Progenitor cell of endocrine pancreas (in vitro differentiated cells): ENCODE data around the gene ZNF385B. TPM values are rescaled to one million over a fixed set of nuclear protein-coding genes. Genes with fewer than 3 reads are reported as not detected.
A peak's percentile ranks its signal among the peaks of the same experiment; 100 is the strongest.

Experiments used
- DNase-seq: peaks from one replicate; pipeline ENCODE4 v3.0.0; 2021; ENCODE audit warnings: low spot score; ENCODE audit not compliant: unreplicated experiment
- H3K27ac Mint-ChIP-seq: 2 replicates; pipeline ENCODE4 v1.8.0; 2021; ENCODE audit warnings: mild to moderate bottlenecking, moderate library complexity, mixed read lengths
- H3K27me3 Mint-ChIP-seq: 2 replicates; pipeline ENCODE4 v1.8.0; 2021; ENCODE audit warnings: mixed read lengths
- H3K36me3 Mint-ChIP-seq: 2 replicates; pipeline ENCODE4 v1.8.0; 2022; ENCODE audit warnings: mixed read lengths; ENCODE audit not compliant: insufficient read depth
- H3K4me1 Mint-ChIP-seq: 2 replicates; pipeline ENCODE4 v1.8.0; 2021; ENCODE audit warnings: low read depth, mixed read lengths
- H3K4me3 Mint-ChIP-seq: 2 replicates; pipeline ENCODE4 v1.8.0; 2021; ENCODE audit warnings: low read depth, mild to moderate bottlenecking, moderate library complexity, mixed read lengths
- H3K9me3 Mint-ChIP-seq: 2 replicates; pipeline ENCODE4 v1.8.0; 2021; ENCODE audit warnings: low read depth, mixed read lengths
- CTCF ChIP-seq: fragments of 200-600 bp; sonication (generic); IDR thresholded peaks from one replicate; pipeline ENCODE4 v1.5.0; 2021; ENCODE audit warnings: antibody characterized with exemption, mild to moderate bottlenecking; ENCODE audit not compliant: unreplicated experiment
- total RNA-seq: library from RNA; stranded (reverse); gene quantifications from 2 replicates; pipeline ENCODE4 v1.2.1, GENCODE V29; 2021

ZNF385B gene
- total RNA-seq, 1 donor from 2014 or later, result 4.9 TPM

- Mint-ChIP-seq H3K27ac (no peak overlapping the region), H3K4me1 (peaks cover 17% of the 10 kb centered on the region), H3K36me3 (no peaks in the 10 kb centered on the region), H3K4me3 (no peak overlapping the region), H3K9me3 (no peaks in the 10 kb centered on the region), H3K27me3 (no peaks in the 10 kb centered on the region)
- TF ChIP-seq CTCF, result no peak
- no peak for DNase-seq
These were observed 295.6 kb downstream of the ZNF385B start for GRCh38 chr2:179565807-179566206.

- Mint-ChIP-seq H3K36me3 (no peaks in the 10 kb centered on the region), H3K4me1 (peaks cover 30% of the 10 kb centered on the region), H3K9me3 (no peaks in the 10 kb centered on the region), H3K4me3 (no peak overlapping the region), H3K27me3 (no peaks in the 10 kb centered on the region), H3K27ac (no peak overlapping the region)
- no peak for TF ChIP-seq CTCF
- DNase-seq, result no peak
These were observed 299.0 kb downstream of the ZNF385B start for GRCh38 chr2:179562330-179562885.

- Mint-ChIP-seq H3K36me3 (no peaks in the 10 kb centered on the region), H3K4me3 (peak overlapping the region; percentile 3), H3K4me1 (peaks cover 30% of the 10 kb centered on the region), H3K27ac (no peak overlapping the region), H3K27me3 (no peaks in the 10 kb centered on the region), H3K9me3 (no peaks in the 10 kb centered on the region)
- no peak for DNase-seq
- no peak for TF ChIP-seq CTCF
These were observed 299.7 kb downstream of the ZNF385B start for GRCh38 chr2:179561702-179562101.

GRCh38 chr2:179560257-179560735 is 301.1 kb downstream of the ZNF385B start:
- H3K27me3 Mint-ChIP-seq, result no peaks in the 10 kb centered on the region
- H3K4me3 Mint-ChIP-seq, result no peak overlapping the region
- TF ChIP-seq CTCF, result no peak
- no peak for DNase-seq
- H3K36me3 Mint-ChIP-seq, result no peaks in the 10 kb centered on the region
- no peak overlapping the region for H3K27ac Mint-ChIP-seq
- H3K9me3 Mint-ChIP-seq, result no peaks in the 10 kb centered on the region
- peaks cover 27% of the 10 kb centered on the region for H3K4me1 Mint-ChIP-seq

- no peak overlapping the region for H3K4me3 Mint-ChIP-seq
- H3K4me1 Mint-ChIP-seq, result peaks cover 26% of the 10 kb centered on the region
- H3K9me3 Mint-ChIP-seq, result no peaks in the 10 kb centered on the region
- H3K27me3 Mint-ChIP-seq, result no peaks in the 10 kb centered on the region
- no peak overlapping the region for H3K27ac Mint-ChIP-seq
- no peak for TF ChIP-seq CTCF
- no peak for DNase-seq
- H3K36me3 Mint-ChIP-seq, result no peaks in the 10 kb centered on the region
These were observed 302.2 kb downstream of the ZNF385B start for GRCh38 chr2:179559108-179559806.
